ENCODE data around the gene HPSE2.

- TF ChIP-seq POLR2A (IDR thresholded peaks at IDR 0.05; ENCODE audit: low read depth, low read length) (no peak), POLR2AphosphoS5 (IDR thresholded peaks at IDR 0.05; ENCODE audit: low read depth, low read length) (no peak), TAF1 (IDR thresholded peaks at IDR 0.05; ENCODE audit: borderline replicate concordance, low read depth, low read length) (no peak)
These were observed 711.5 kb downstream of the HPSE2 start for GRCh38 chr10:98524124-98524523.
